ENCODE data around the gene LRP1B.

The LRP1B gene

GRCh38 chr2:140627885-140628284 lies 1502.9 kb downstream of the LRP1B start:
- TF ChIP-seq TCF12 (IDR thresholded peaks at IDR 0.05; ENCODE audit: low read depth) (no peak), USF1 (IDR thresholded peaks at IDR 0.05) (no peak), CREB1 (IDR thresholded peaks at IDR 0.05; ENCODE audit: low read depth) (no peak), MAX (IDR thresholded peaks at IDR 0.05) (no peak), NFIC (IDR thresholded peaks at IDR 0.05) (no peak), TEAD4 (IDR thresholded peaks at IDR 0.05) (no peak), CEBPB (IDR thresholded peaks at IDR 0.05) (no peak), TAF1 (IDR thresholded peaks at IDR 0.05; ENCODE audit: low read depth) (no peak), FOXM1 (IDR thresholded peaks at IDR 0.05; ENCODE audit: borderline replicate concordance, low read depth) (no peak), RAD21 (IDR thresholded peaks at IDR 0.05; ENCODE audit: low read depth) (no peak), EP300 (IDR thresholded peaks at IDR 0.05; ENCODE audit: borderline replicate concordance) (no peak), EGR1 (IDR thresholded peaks at IDR 0.05) (no peak)

- TF ChIP-seq MAX (IDR thresholded peaks at IDR 0.05) = no peak
- TF ChIP-seq EP300 (IDR thresholded peaks at IDR 0.05; ENCODE audit: borderline replicate concordance) = no peak
- TF ChIP-seq TAF1 (IDR thresholded peaks at IDR 0.05; ENCODE audit: low read depth) = no peak
- no peak for TF ChIP-seq FOXM1 (IDR thresholded peaks at IDR 0.05; ENCODE audit: borderline replicate concordance, low read depth)
- TF ChIP-seq CEBPB (IDR thresholded peaks at IDR 0.05) = no peak
- no peak for TF ChIP-seq RAD21 (IDR thresholded peaks at IDR 0.05; ENCODE audit: low read depth)
- TF ChIP-seq EGR1 (IDR thresholded peaks at IDR 0.05) = no peak
- TF ChIP-seq ZBTB7A (IDR thresholded peaks at IDR 0.05; ENCODE audit: low read depth) = no peak
- TF ChIP-seq CREB1 (IDR thresholded peaks at IDR 0.05; ENCODE audit: low read depth) = no peak
- no peak for TF ChIP-seq USF1 (IDR thresholded peaks at IDR 0.05)
- no peak for TF ChIP-seq TCF12 (IDR thresholded peaks at IDR 0.05; ENCODE audit: low read depth)
Measured at GRCh38 chr2:140627136-140627535, 1503.7 kb downstream of the LRP1B start.

- TF ChIP-seq REST (IDR thresholded peaks at IDR 0.05; ENCODE audit: low read depth) = no peak
- no peak for TF ChIP-seq YY1 (IDR thresholded peaks at IDR 0.05; ENCODE audit: low read depth)
- no peak for TF ChIP-seq CREB1 (IDR thresholded peaks at IDR 0.05; ENCODE audit: low read depth)
- no peak for TF ChIP-seq NFIC (IDR thresholded peaks at IDR 0.05)
- no peak for TF ChIP-seq TCF12 (IDR thresholded peaks at IDR 0.05; ENCODE audit: low read depth)
- TF ChIP-seq EGR1 (IDR thresholded peaks at IDR 0.05) = no peak
- TF ChIP-seq ZBTB7A (IDR thresholded peaks at IDR 0.05; ENCODE audit: low read depth) = no peak
Measured at GRCh38 chr2:140624200-140624599, 1506.6 kb downstream of the LRP1B start.

- TF ChIP-seq MAX (IDR thresholded peaks at IDR 0.05) (no peak), EP300 (IDR thresholded peaks at IDR 0.05; ENCODE audit: borderline replicate concordance) (no peak), YY1 (IDR thresholded peaks at IDR 0.05; ENCODE audit: low read depth) (no peak), CREB1 (IDR thresholded peaks at IDR 0.05; ENCODE audit: low read depth) (no peak), TAF1 (IDR thresholded peaks at IDR 0.05; ENCODE audit: low read depth) (no peak), USF1 (IDR thresholded peaks at IDR 0.05) (no peak), EGR1 (IDR thresholded peaks at IDR 0.05) (no peak), TCF12 (IDR thresholded peaks at IDR 0.05; ENCODE audit: low read depth) (no peak), REST (IDR thresholded peaks at IDR 0.05; ENCODE audit: low read depth) (no peak), NFIC (IDR thresholded peaks at IDR 0.05) (no peak), CEBPB (IDR thresholded peaks at IDR 0.05) (no peak), RAD21 (IDR thresholded peaks at IDR 0.05; ENCODE audit: low read depth) (no peak), TEAD4 (IDR thresholded peaks at IDR 0.05) (no peak), ZBTB7A (IDR thresholded peaks at IDR 0.05; ENCODE audit: low read depth) (no peak), FOXM1 (IDR thresholded peaks at IDR 0.05; ENCODE audit: borderline replicate concordance, low read depth) (no peak)
Measured at GRCh38 chr2:140621583-140622362, 1509.0 kb downstream of the LRP1B start.

- TF ChIP-seq RAD21 (IDR thresholded peaks at IDR 0.05; ENCODE audit: low read depth) = no peak
- no peak for TF ChIP-seq EGR1 (IDR thresholded peaks at IDR 0.05)
- no peak for TF ChIP-seq MAX (IDR thresholded peaks at IDR 0.05)
- TF ChIP-seq NFIC (IDR thresholded peaks at IDR 0.05) = no peak
- no peak for TF ChIP-seq USF1 (IDR thresholded peaks at IDR 0.05)
- TF ChIP-seq CEBPB (IDR thresholded peaks at IDR 0.05) = no peak
- TF ChIP-seq FOXM1 (IDR thresholded peaks at IDR 0.05; ENCODE audit: borderline replicate concordance, low read depth) = no peak
Measured at GRCh38 chr2:140604788-140605187, 1526.0 kb downstream of the LRP1B start.

Data from Ishikawa (cell line).